T1000 (cell line): ENCODE data around the gene LMOD2.

Experiments used
- DNase-seq: peaks from one replicate; lab custom pipeline; 2025; ENCODE audit warnings: mixed read lengths; lab: John Stamatoyannopoulos, UW

Gene LMOD2

DNA sequence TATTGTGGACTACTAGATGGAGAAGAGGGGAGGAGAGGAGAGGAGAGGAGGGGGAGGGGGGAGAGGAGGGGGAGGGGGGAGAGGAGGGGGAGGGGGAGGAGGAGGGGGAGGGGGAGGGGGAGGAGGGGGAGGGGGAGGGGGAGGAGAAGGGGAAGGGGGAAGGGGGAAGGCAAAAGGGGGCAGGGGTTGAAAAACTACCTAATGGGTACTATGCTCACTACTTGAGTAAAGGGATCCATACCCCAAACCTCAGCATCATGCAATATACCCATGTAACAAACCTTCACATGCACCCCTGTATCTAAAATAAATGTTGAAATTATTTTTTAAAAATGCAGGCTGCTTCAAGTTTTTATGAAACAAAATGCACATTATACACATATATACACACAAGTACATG is 15.1 kb upstream of the LMOD2 start:
- DNase-seq: no peak

DNA sequence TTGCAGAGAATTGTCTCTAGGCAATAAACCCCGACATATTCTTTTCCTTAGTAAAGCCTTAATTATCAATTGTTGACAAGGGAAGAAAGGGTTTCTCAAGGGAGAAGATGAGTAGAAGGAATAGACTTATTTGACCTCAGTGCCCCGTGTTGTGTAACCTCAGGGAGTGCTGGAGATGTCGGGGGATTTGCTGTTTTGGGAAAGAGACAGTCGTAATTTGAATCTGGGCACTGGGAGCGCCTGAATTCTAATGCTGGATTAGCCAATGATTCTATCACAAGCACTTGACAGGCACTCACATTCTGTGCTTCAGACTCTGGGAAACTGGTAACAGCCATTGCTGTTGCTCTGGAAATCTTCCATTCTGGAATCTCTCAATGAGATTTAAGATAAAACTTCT is 13.8 kb upstream of the LMOD2 start:
- no peak for DNase-seq

DNA sequence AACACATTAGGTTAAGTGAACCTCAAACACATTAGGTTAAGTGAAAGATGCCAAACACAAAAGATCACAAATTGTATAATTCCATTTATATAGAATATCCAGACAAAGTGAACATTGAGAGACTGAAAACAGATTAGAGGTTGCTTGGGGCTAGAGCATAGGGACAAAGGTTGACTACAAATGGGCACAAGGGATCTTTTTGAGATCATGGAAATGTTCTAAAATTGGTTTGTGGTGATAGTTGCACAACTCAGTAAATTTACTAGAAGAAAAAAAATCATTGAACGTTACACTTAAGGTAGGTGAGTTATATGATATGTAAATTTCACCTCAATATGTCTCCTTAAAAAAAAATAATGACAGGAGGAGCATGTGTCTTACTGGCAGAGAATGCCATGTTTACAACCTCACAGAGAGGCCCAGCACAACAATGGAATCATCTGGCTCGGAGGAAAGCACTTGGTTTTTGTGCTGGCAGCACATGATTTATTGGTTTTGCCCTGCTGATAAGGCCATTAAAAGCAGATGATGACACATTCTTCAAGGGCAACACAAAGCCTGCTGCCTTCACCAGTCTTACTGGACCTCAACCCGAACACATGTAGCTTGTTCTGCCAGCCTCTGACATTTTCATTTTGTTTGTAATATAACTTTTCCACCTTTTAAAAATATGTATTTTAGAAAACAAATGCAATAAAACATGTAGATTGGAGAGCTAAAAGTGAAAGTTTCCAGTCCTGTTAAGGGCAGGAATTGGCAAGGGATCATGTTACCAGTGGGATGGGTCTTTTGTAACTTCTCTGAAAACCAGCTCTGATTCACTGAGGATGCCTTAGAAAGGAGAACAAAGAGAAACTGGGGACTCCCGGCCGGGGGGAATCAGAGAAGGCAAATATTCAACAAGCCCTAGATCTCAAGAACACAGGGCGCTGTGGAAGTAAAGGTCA is 11.9 kb upstream of the LMOD2 start:
- DNase-seq: peak; percentile 35

DNA sequence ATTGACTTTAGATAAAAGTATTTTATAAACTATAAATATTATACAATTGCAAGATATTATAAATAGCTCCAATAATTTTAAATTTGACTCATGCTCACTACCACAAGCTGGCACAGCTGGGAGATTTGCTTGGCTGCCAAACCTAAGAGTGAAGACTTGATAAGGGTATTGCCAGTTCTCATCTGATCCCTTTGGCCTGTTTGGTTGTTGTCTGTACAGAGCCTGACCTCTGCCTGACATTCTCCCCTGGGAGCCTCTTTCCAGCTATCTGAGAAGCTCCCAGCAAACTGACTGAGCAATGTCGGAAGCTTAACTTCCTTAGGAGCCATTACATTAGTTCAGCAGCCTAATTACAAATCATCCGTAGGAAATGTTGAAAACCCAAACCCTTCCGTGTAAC is 10.2 kb upstream of the LMOD2 start:
- no peak for DNase-seq

DNA sequence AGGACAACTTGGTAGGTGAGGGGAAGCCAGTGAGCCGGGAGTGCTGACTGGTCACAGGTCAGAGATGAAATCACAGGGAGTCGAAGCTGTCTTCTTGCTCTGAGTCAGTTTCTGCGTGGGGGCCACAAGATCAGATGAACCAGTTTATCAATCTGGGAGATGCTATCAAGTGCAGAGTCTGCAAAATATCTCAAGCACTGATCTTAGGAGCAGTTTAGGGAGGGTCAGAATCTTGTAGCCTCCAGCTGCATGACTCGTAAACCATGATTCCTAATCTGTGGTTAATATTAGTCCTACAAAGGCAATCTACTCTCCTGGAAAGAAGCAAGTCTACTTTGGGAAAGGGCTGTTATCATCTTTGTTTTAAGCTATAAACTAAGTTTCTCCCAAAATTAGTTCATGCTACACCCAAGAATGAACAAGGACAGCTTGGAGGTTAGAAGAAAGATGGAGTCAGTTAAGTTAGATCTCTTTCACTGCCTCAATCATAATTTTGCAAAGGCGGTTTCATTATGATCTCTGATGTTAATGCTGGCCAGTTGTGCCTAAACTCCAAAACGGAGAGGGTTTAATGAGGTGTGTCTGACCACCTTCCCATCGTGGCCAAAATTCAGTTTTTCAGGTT is 8.4 kb upstream of the LMOD2 start:
- no peak for DNase-seq

DNA sequence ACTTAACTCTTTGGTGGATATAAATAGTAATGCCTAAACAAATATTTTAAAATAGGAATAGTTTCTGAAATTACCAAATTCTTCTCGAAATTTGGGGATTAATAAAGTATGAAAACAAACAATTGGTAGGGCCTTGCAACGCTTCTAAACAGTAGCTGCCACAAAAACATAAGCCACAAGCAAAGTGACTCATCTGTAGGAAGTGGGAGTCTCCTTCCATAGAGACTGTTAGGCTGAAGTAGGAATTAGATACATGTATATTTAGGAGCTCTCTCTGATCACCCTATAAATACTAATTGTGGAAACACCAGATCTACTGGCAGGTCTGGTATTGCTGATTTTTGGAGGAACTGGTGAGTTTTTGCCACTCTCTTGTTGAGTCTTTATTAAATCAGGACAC is 5.7 kb upstream of the LMOD2 start:
- DNase-seq: no peak

DNA sequence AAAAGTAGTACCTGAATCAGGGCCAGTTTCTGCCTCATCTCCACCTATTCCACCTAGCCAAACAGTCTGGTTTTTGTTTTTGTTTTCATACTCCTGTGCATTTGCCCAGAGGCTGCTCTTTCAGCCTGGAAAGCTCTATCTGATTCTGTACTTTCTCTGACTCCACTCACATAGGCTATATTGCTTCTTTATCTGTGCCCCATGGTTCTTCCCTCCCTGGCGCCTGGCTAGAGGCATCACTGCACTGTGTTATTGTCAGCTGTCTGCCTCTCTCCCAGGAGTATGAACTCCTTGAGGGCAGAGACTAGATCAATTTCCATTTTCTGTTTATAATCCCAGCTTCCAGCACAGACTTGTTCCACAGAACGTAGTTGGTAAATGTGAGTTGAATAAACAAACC is 5.1 kb upstream of the LMOD2 start:
- DNase-seq: no peak

DNA sequence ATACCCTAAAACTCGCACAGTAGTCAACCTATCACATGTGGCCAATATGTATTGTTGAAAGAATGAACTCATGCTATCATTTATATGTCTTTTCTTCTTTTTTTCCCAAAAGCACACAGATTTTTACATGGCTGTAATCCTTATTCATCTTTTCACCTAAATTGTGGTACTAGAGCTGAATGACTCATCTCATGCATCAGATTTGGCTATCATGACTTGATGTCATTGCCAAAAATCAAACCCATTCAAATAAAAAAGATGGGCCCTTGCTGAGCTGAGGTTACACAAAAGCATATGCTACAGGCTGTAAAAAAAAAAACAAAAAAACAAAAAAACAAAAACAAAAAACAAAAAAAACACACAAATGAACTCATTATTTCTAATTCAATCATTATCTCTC is 3.3 kb upstream of the LMOD2 start:
- no peak for DNase-seq

DNA sequence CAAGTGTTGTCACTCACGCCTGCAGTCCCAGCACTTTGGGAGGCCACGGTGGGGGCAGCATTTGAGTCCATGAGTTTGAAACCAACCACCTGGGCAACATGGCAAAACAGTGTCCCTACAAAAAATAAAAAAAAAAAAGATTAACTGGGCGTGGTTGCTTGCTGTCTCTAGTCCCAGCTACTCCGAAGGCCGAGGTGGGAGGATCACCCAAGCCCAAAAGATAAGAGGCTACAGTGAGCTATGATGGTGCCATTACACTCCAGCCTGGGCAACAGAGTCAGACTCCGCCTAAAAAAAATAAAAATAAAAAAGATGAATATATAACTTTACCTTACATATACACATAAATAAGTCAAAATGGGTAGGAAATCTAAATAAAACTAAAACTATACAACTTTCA is 2.5 kb upstream of the LMOD2 start:
- DNase-seq: no peak

DNA sequence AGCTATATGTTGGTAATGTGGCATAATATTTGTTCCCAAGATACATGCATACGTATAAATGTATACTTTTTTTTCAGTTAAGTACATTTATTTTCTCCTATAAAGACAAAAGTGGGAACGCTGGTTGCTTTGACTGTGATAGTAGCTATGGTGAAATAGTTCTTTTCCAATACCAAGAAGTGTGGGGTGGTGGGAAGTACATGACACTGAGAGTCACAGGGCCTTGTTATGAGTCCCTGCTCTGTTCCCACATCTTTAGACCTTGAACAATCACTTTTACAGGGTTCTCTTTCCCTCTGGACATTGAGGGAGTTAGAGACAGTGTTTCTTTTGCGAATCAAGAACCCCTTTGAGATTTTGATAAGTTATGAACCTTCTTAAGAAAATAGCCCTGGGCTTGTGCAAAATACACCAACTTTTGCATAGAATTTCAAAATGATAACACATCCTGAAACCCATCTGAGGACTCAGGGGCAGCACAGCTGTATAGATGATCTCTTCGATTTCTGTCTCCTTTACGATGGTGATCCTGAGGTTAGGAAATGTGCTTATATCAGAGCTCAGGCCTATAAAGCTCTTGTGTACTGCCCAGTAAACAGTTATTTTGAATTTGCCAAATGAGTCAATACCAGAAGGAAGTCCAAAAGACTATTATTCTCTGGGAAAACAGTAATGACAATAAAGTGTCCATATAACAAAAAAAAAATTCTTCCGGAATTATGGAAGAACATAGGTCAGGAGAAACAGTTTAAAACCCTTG is 1.1 kb downstream of the LMOD2 start:
- DNase-seq: no peak

DNA sequence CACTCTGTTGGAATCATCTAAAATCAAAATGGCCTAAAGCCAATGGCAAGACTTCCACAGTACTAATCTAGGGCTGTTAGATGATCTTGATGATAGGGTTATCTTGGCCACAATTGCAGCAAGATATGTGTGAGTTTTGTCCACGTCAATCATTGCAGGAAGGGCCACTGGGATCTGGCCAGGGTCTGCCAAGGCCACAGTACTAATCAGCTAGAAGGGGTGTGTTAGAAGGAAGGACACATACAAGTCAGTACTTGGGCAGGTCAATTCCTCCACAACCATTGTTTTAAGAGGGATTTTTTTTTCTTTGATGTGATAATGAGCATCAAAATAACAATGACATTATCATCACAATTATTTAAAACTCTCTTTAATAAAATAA is 1.6 kb downstream of the LMOD2 start:
- DNase-seq: no peak

DNA sequence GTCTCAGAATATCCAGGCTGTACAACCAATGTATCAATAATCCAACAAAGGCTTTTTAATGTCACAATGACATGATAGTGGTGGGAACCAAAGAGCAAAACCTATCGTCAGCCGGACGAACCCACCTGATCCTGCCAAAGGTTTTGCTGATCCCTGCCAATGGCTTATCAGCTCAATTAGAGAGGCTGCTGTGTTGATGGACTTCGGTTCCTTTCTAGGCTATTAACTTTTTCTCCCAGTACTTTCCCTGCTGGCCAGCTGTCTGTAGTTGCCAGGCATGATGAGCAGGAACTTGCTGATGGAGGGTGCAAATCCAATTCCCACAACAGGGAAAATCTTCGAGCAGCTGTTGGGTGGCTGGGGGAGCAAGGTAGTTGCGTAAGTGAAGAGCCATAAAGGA is 2.4 kb downstream of the LMOD2 start:
- DNase-seq: no peak

DNA sequence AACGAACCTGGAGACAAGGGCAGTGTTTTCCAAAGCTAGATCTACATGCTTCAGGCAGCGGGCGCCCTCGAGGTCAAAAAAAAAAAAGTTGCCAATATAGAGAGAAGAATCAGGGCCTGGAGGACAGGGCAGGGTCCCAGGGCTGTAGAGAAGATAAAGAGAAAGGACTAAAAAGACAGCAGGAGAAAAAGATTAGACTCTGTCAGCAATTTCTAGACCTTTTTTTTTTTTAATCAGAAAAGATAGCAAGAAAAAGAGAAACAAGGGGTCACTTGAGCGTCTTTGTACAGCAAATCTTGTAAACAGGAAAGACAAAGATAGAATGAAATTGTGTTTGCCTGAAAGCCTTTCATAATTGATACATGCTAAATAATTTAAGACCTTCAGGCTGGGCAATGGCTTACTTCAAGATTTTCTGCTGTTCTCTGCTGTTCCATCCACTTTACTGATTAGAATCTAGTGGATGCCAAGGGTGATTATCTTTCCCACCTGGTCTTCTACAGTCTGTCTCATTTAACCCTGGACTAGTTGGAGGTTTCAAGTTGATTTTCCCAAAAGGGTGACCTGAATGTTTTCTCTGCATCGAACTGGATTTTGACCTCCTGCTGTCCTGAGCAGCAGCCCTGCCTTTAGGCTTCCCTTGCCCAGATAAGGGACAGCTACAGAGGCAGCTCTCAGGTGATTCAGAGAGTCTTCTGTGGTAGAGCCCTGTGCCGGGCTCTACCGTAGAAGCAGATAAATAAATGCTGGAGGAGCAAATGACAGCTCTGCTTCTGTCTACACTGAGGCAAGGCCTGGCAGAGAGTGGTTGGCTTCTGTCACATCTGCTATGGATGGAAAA is 5.1 kb downstream of the LMOD2 start:
- DNase-seq: no peak

DNA sequence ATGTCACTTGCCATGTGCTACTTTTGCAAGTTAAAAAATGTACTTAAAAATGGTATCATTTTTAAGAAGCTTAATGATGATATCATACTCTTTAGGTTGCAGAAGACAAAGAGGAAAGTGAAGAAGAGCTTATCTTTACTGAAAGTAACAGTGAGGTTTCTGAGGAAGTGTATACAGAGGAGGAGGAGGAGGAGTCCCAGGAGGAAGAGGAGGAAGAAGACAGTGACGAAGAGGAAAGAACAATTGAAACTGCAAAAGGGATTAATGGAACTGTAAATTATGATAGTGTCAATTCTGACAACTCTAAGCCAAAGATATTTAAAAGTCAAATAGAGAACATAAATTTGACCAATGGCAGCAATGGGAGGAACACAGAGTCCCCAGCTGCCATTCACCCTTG is 6.1 kb downstream of the LMOD2 start:
- no peak for DNase-seq

DNA sequence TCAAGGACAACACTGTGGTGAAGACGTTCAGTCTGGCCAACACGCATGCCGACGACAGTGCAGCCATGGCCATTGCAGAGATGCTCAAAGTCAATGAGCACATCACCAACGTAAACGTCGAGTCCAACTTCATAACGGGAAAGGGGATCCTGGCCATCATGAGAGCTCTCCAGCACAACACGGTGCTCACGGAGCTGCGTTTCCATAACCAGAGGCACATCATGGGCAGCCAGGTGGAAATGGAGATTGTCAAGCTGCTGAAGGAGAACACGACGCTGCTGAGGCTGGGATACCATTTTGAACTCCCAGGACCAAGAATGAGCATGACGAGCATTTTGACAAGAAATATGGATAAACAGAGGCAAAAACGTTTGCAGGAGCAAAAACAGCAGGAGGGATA is 6.6 kb downstream of the LMOD2 start:
- no peak for DNase-seq

DNA sequence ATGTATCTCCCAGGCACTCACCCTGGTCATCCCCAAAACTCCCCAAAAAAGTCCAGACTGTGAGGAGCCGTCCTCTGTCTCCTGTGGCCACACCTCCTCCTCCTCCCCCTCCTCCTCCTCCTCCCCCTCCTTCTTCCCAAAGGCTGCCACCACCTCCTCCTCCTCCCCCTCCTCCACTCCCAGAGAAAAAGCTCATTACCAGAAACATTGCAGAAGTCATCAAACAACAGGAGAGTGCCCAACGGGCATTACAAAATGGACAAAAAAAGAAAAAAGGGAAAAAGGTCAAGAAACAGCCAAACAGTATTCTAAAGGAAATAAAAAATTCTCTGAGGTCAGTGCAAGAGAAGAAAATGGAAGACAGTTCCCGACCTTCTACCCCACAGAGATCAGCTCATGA is 7.1 kb downstream of the LMOD2 start:
- no peak for DNase-seq

DNA sequence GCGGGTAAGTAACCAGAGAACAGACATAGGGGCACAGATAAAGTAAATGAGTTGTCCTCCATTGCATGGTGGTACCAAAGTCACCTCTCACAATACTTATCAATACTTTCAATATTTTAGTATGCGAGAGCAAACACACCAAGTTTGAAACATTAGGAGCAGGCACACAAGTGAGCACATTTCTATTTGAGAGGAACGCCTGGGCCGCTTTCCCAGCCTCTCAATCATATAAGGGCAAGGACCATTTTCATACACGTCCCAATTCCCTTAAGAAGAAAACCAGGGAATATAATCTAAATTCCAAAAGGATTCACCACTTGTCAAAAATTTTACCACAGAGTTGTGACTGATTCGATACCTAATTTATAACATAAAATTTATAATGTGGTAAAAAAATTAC is 7.5 kb downstream of the LMOD2 start:
- DNase-seq: no peak

DNA sequence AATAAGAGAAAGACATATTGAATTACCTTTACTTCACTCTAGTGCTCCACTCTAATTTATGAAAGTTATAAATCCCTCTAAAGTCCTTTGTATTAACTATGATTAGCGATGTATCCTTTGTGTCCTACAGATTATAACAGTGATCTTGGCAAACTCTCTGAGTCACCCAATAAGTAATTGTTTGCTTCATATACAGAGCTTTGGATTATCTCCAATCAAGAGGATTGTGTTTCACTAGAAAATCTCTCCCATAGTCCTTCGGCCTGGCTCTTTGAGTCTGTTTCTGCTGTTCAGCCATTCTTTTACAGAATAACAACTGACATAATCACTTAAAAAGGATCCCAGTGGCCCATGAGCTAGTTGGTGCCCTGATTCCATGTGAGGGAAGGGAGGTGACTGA is 9.5 kb downstream of the LMOD2 start:
- no peak for DNase-seq

DNA sequence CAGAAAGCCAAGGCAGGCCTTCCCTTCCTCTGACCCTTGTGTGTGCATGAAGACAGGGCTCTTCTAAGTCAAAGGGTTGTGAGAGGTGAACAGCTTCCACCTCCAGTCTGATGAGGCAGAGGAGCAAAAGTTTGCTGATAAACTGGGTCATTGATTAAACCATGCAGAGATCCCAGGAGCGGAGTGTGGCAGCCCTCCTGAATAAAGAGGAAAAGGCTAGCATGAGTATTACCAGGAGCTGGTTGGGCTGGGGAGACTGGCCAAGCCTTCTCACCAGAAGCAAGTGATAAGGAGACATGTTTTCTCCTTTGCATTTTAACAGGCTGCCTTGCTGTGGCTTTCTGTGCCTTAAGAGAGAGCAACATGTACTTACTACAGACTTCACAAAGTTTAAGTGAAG is 10.2 kb downstream of the LMOD2 start:
- no peak for DNase-seq

DNA sequence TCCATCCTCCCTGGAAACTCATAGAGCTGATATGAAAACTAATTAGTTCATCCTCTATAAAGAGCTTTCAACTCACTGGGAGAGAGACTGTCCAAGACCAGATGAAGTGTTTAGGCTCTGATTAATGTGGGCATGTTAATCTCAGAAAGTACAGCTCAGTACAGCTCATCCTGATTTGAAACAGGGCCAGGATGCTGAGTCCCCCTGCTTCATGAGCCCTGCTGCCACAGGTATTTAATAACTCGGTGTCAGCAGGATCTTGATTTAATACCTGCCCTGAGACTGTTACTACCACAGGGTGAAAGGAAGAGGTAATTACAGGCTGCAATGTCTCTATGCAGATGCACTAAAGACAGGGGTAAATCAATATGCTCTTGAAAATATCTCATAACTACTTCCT is 10.8 kb downstream of the LMOD2 start:
- DNase-seq: no peak

DNA sequence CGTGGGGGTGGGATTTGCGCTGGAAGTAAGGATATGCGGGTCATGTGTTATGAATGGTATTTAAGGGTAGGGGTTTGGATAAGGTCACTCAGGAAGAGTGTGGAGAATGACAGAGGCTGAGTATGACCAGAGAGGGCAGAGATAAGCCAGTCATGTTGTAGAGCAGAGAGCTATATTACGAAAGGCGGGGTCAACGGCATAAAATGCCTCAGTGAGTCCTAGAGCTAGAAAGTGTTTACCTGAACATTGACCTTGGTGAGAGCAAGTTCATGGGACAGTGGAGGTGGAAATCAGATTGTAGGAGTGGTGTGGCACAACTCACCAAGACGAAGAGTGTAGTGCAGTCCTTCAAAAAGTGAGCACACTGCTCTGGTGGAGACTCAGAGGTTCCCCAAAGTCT is 13.8 kb downstream of the LMOD2 start:
- DNase-seq: no peak

DNA sequence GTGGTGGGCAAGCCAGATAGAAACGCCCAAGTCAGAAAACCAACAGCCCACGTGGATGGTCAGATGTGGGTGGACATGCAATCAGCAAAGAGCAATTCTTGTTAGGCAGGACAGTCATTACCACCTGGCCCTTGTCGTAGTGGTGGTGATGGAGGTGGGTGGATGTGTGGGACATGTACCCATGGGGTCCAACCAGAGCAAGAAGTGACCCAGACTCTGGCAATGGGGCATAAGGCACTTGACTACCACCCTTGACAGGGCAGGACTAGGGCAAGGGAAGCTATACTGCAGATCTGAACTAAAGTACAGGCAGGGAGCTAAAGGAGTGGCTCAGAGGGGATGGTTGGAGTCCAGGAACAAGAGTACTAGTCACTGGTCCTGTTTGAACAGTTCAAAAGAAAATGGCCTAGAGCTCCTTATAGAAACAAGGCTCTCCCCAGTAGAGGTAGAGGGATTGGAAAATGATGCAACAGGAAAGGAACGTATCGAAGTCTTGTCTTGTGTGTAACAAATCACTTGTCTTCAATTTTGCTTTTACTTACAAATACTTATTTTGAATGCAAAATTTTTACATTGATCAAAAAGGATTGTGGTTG is 17.6 kb downstream of the LMOD2 start:
- DNase-seq: no peak
